Gastroesophageal sphincter (tissue), 3 donors: ENCODE measurements around the gene EIPR1.

Source experiments
- CTCF ChIP-seq, 4 experiments: fragments of 200-600 bp in 2 of 4; fragments of 450-650 bp in 2 of 4; sonication (generic) in 1 of 4; IDR thresholded peaks; one replicate each; pipeline ENCODE4 v1.5.1; 2017 to 2019; ENCODE audit warnings: antibody characterized with exemption in 4 of 4, mild to moderate bottlenecking in 2 of 4, moderate library complexity in 2 of 4
- EP300 ChIP-seq: sonication (generic); formaldehyde crosslinking; IDR thresholded peaks from one replicate; pipeline ENCODE4 v1.6.1; 2017; ENCODE audit warnings: antibody characterized with exemption, mild to moderate bottlenecking
- POLR2A ChIP-seq, 2 donors: fragments of 450-650 bp; IDR thresholded peaks; one replicate each; pipeline ENCODE4 v1.6.1; 2017; ENCODE audit warnings: antibody characterized with exemption in 2 of 2, mild to moderate bottlenecking in 2 of 2, moderate library complexity in 1 of 2
- POLR2AphosphoS5 ChIP-seq: sonication (generic); formaldehyde crosslinking; IDR thresholded peaks from one replicate; pipeline ENCODE4 v1.6.1; 2017; ENCODE audit warnings: antibody characterized with exemption

- peak; percentile 65 to 66 for TF ChIP-seq POLR2A (IDR thresholded peaks at IDR 0.05)
- peak in 3 of 4 experiments; percentile 13 to 70 (median 32) for TF ChIP-seq CTCF (IDR thresholded peaks at IDR 0.05)
- peak; percentile 88 for TF ChIP-seq POLR2AphosphoS5
- no peak for TF ChIP-seq EP300
Measured at GRCh38 chr2:3379647-3380534, 2.3 kb upstream of the EIPR1 start, which contains the start of gene TRAPPC12.
